DOHH2 (cell line): Measurements from ENCODE around the gene TPP1.

Experiments
- H3F3A ChIP-seq: fragments of 200-600 bp; sonication (generic), shearing (Covaris generic); 2 replicates; pipeline ENCODE4 v1.6.0; 2016; ENCODE audit warnings: antibody characterized with exemption, mild to moderate bottlenecking; ENCODE audit not compliant: control insufficient read depth, insufficient read depth
- H3K27ac ChIP-seq: fragments of 200-600 bp; sonication (generic); 2 replicates; pipeline ENCODE4 v1.5.1; 2014; ENCODE audit warnings: low read depth, mild to moderate bottlenecking, low read length, moderate library complexity
- H3K27me3 ChIP-seq: fragments of 200-600 bp; sonication (generic); 2 replicates; pipeline ENCODE4 v1.6.1; 2014; ENCODE audit warnings: mild to moderate bottlenecking, low read length, mixed read lengths; ENCODE audit not compliant: control insufficient read depth
- H3K36me3 ChIP-seq: fragments of 200-600 bp; sonication (generic); 2 replicates; pipeline ENCODE4 v1.6.1; 2014; ENCODE audit warnings: mild to moderate bottlenecking, low read length, moderate library complexity, mixed read lengths; ENCODE audit not compliant: control insufficient read depth
- H3K4me1 ChIP-seq: fragments of 200-600 bp; sonication (generic); 2 replicates; pipeline ENCODE4 v1.6.1; 2014; ENCODE audit warnings: mild to moderate bottlenecking, low read length, mixed read lengths; ENCODE audit not compliant: control insufficient read depth
- H3K4me2 ChIP-seq: fragments of 200-600 bp; sonication (generic); 2 replicates; pipeline ENCODE4 v1.6.0; 2014; ENCODE audit warnings: mild to moderate bottlenecking, low read length, moderate library complexity
- H3K4me3 ChIP-seq: fragments of 200-600 bp; sonication (generic); 2 replicates; pipeline ENCODE4 v1.5.1; 2014; ENCODE audit warnings: mild to moderate bottlenecking, low read length, mixed read lengths
- H3K79me2 ChIP-seq: fragments of 200-600 bp; sonication (generic); 2 replicates; pipeline ENCODE4 v1.6.1; 2014; ENCODE audit warnings: mild to moderate bottlenecking, low read length, mixed read lengths; ENCODE audit not compliant: control insufficient read depth
- H3K9me2 ChIP-seq: fragments of 200-600 bp; sonication (generic); replicated peaks from 2 replicates; pipeline ENCODE4 v1.6.1; 2014; ENCODE audit warnings: mild to moderate bottlenecking, low read length, mixed read lengths; ENCODE audit not compliant: control insufficient read depth
- H3K9me3 ChIP-seq: fragments of 200-600 bp; sonication (generic); 2 replicates; pipeline ENCODE4 v1.6.1; 2014; ENCODE audit warnings: antibody characterized with exemption, low read length, mixed read lengths; ENCODE audit not compliant: control insufficient read depth, insufficient read depth
- H4K20me1 ChIP-seq: fragments of 200-600 bp; sonication (generic); 2 replicates; pipeline ENCODE4 v1.6.0; 2014; ENCODE audit warnings: low read depth, mild to moderate bottlenecking, antibody characterized with exemption, low read length, moderate library complexity; ENCODE audit not compliant: control insufficient read depth, insufficient read depth
- CTCF ChIP-seq: fragments of 200-600 bp; sonication (generic); IDR thresholded peaks from one replicate; pipeline ENCODE4 v1.5.1; 2014; ENCODE audit warnings: antibody characterized with exemption, mild to moderate bottlenecking, low read depth, low read length; ENCODE audit not compliant: poor library complexity, severe bottlenecking
- EZH2phosphoT487 ChIP-seq: fragments of 200-600 bp; sonication (generic); IDR thresholded peaks from 2 replicates; pipeline ENCODE4 v1.6.1; 2017; ENCODE audit warnings: borderline replicate concordance, mild to moderate bottlenecking, antibody characterized with exemption, low read length, moderate library complexity, mixed read lengths

The TPP1 gene

GRCh38 chr11:6642957-6643356, 23.7 kb upstream of the TPP1 start:
- no peaks in the 10 kb centered on the region for H3K9me2 ChIP-seq
- H3K4me2 ChIP-seq: no peak overlapping the region
- H3K4me3 ChIP-seq: no peak overlapping the region
- peaks cover 20% of the 10 kb centered on the region for H3K4me1 ChIP-seq
- H3K9me3 ChIP-seq: no peaks in the 10 kb centered on the region
- no peaks in the 10 kb centered on the region for H3F3A ChIP-seq
- no peaks in the 10 kb centered on the region for H4K20me1 ChIP-seq
- H3K27me3 ChIP-seq: no peaks in the 10 kb centered on the region
- no peaks in the 10 kb centered on the region for H3K79me2 ChIP-seq
- TF ChIP-seq EZH2phosphoT487 (no peak), CTCF (no peak)
- no peak overlapping the region for H3K27ac ChIP-seq
- H3K36me3 ChIP-seq: no peaks in the 10 kb centered on the region

GRCh38 chr11:6640985-6641701, 21.9 kb upstream of the TPP1 start:
- Histone ChIP-seq H3K4me3 (no peak overlapping the region), H3K4me1 (peaks cover 5% of the 10 kb centered on the region), H3K36me3 (no peaks in the 10 kb centered on the region), H3K27ac (no peak overlapping the region), H3K79me2 (no peaks in the 10 kb centered on the region), H3K9me3 (no peaks in the 10 kb centered on the region), H3K4me2 (no peak overlapping the region), H3F3A (no peaks in the 10 kb centered on the region), H4K20me1 (no peaks in the 10 kb centered on the region), H3K9me2 (no peaks in the 10 kb centered on the region), H3K27me3 (no peaks in the 10 kb centered on the region)
- TF ChIP-seq CTCF (no peak), EZH2phosphoT487 (no peak)

- Histone ChIP-seq H3K4me2 (no peak overlapping the region), H3K79me2 (no peaks in the 10 kb centered on the region), H3K9me3 (no peaks in the 10 kb centered on the region), H3K27me3 (no peaks in the 10 kb centered on the region), H4K20me1 (no peaks in the 10 kb centered on the region), H3K4me1 (no peaks in the 10 kb centered on the region), H3K36me3 (no peaks in the 10 kb centered on the region), H3K4me3 (no peak overlapping the region), H3K9me2 (no peaks in the 10 kb centered on the region), H3F3A (no peaks in the 10 kb centered on the region), H3K27ac (no peak overlapping the region)
- TF ChIP-seq EZH2phosphoT487 (no peak), CTCF (no peak)
Measured at GRCh38 chr11:6640036-6640984, 21.1 kb upstream of the TPP1 start.
